Esophagus muscularis mucosa (tissue), 3 donors: ENCODE data around the gene ZBTB7C.

Experiments used
- EP300 ChIP-seq: sonication (generic); formaldehyde crosslinking; IDR thresholded peaks from one replicate; pipeline ENCODE4 v1.6.1; 2017; ENCODE audit warnings: antibody characterized with exemption
- TF ChIP-seq, protein P1 (sequence below), 3 experiments: fragments of 200-600 bp in 2 of 3; fragments of 450-650 bp in 1 of 3; sonication (generic) in 2 of 3; IDR thresholded peaks; one replicate each; pipeline ENCODE4 v1.5.1; 2017 to 2019; ENCODE audit warnings: antibody characterized with exemption in 3 of 3, mild to moderate bottlenecking in 2 of 3, moderate library complexity in 1 of 3

DNA sequence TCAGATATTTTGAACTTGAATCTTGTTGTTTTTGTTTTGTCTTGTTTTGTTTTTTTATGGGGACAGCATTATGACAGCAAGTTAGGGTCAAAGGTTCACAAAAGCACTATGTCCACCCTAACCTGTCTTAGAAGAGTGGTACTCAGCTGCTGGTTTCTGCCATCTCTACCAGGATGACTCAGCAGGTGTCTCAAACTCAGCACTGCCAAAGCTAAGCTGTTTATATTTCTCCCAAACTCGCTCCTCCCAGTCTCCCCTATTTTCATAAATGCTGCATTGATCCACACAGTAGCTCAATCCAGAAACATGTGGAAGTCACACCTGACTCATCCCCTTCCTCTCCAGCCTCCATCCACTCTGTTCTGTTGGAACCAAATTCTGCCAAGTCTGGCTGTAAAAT, 134.9 kb downstream of the ZBTB7C start:
- TF ChIP-seq, protein P1, sequence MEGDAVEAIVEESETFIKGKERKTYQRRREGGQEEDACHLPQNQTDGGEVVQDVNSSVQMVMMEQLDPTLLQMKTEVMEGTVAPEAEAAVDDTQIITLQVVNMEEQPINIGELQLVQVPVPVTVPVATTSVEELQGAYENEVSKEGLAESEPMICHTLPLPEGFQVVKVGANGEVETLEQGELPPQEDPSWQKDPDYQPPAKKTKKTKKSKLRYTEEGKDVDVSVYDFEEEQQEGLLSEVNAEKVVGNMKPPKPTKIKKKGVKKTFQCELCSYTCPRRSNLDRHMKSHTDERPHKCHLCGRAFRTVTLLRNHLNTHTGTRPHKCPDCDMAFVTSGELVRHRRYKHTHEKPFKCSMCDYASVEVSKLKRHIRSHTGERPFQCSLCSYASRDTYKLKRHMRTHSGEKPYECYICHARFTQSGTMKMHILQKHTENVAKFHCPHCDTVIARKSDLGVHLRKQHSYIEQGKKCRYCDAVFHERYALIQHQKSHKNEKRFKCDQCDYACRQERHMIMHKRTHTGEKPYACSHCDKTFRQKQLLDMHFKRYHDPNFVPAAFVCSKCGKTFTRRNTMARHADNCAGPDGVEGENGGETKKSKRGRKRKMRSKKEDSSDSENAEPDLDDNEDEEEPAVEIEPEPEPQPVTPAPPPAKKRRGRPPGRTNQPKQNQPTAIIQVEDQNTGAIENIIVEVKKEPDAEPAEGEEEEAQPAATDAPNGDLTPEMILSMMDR (IDR thresholded peaks at IDR 0.05): no peak
- TF ChIP-seq EP300: no peak
